A172 (cell line): ENCODE data around the gene MPHOSPH8. TPM values are rescaled to one million over a fixed set of nuclear protein-coding genes. Genes with fewer than 3 reads are reported as not detected.
"Not testable (repeated sequence)": the region's sequence is repeated elsewhere in the genome, so short reads cannot be mapped to it uniquely, and the experiment has no call there.

Experiments used
- DNase-seq: peaks from one replicate; pipeline ENCODE4 v3.0.0-alpha.2; 2015; ENCODE audit warnings: low spot score
- total RNA-seq: library from RNA; depleted of rRNA; stranded (reverse); fragments of >200 nt; shearing (Covaris generic); gene quantifications from 2 replicates; pipeline ENCODE4 v1.2.3, GENCODE V29; 2014; rRNA removed

MPHOSPH8 gene
- total RNA-seq, 1 experiment from 2014 or later = 17.6 TPM

- no peak for DNase-seq
These were observed 48.1 kb downstream of the MPHOSPH8 start for GRCh38 chr13:19681517-19681916.

DNA sequence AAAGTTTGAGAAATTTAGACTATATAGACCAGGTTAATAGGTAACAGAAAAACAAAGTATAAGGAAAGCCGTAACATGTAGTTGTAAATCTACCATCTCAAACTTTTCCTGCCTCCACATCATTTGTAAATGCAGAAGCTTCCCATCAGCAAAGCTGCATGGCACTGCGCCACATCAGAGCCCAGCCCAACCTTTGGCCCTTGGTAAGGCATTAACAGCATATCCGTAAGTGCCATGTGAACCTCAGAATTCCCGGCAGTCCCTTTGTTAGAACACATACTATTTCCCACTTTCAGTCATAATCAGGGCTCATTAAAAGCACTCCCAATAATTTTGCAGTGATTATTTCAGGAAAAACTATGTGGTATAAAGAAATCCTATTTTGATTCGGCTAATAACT lies 51.6 kb downstream of the MPHOSPH8 start:
- DNase-seq = no peak

DNA sequence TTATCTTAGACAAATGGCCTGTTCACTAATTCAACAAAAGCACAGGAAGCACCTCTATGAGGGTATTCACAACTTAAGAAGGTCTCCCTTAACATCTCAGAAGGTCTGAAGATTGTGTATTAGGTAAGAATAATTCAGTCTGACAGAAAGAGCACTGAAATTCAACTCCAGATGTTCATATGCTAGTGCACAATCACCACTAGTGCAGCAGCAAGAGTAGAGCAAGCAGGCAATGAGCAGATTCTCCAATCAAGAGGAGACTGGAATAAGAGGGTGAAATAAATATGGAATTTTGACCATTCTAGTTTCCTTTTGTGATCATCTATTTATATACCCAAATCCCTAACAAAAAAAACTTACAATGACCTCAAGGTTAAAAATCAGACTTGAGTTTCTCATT lies 52.0 kb downstream of the MPHOSPH8 start:
- no peak for DNase-seq

DNA sequence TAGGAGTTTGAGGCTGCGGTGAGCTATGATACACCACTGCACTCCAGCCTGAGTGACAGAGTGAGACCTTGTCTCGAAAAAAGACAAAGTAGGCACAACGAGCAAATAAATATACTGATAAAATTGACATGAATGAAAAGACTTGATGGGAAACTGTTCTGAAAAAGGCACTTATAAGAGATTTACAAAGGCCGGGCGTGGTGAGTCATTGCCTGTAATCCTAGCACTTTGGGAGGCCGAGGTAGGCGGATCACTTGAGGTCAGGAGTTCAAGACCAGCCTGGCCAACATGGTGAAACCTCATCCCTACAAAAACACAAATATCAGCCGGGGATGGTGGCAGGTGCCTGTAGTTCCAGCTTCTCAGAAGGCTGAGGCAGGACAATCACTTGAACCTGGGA lies 58.0 kb downstream of the MPHOSPH8 start:
- DNase-seq = peak; percentile 18

GRCh38 chr13:19695428-19695827 lies 62.0 kb downstream of the MPHOSPH8 start:
- no peak for DNase-seq

DNA sequence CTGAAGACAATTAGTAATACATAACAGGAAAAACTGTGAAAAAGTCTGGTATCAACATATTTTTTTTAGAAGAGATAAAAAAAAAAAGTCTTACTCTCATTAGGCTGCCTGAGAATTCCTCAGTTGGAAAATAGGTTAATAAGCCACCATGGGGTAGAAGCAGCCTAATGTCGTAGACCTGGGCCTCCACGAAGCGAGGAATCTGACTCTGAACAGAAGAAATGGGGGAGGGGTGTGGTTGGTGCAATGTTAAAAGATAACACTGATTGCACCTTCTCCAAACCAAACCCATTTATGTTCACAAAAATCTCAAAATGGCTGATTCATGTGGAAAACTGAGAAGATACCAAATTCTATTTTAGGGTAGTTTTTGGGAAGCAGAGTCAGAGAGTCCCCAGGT lies 62.4 kb downstream of the MPHOSPH8 start:
- DNase-seq = no peak

- DNase-seq = not testable (repeated sequence)
These were observed 67.5 kb downstream of the MPHOSPH8 start for GRCh38 chr13:19700963-19701362.

DNA sequence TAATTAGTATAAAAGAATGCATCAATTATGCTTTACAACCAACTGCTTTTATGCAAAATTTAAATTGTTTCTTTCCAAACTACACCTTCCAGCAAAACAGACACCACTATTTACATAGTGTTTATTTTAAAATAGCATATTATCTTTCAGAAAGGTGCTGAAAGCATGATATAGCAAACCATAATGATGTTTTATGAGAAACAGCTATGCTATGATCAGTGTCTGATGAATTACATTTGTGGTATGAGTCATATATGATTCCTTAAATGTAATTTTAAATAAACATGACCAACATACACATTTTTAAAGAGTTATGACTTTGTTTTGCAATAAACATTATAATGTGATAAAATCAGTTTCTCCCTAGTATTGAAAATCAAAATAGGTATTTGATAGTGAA lies 68.2 kb downstream of the MPHOSPH8 start:
- DNase-seq = not testable (repeated sequence)

DNA sequence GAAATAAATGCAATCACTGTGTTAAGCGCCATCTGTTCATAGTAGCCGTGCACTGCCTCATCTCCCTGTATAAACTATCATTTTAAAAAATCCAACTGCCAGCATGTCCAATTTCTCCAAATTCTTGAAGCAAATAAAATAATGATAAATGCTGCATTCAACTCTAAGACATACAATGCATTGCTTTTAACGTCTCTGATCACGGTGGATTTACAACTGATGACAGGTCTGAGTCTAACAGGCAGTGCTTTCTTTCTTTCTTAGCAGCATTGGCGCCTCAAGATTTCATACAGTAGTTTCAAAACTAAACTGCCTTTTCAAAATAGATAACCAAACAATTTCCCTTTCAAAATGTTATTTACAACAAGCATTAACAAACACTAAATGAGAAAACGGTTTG lies 70.8 kb downstream of the MPHOSPH8 start:
- not testable (repeated sequence) for DNase-seq

DNA sequence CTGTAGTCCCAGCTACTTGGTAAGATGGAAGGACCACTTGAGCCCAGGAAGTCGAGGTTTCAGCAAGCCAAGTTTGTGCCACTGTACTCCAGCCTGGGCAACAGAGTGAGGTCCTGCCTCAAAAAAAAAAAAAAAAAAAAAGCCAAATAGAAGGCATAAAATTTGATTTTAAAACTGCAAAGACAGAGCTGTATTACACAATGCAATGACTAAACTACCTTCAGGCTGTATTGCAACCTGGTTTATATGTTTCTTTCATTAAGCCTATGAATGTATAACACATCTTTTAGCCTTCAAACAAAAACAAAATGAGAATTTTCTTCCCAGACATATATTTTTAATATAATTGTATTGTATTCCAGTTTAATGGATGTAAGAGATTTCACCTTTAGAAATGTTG lies 75.6 kb downstream of the MPHOSPH8 start:
- DNase-seq = not testable (repeated sequence)

DNA sequence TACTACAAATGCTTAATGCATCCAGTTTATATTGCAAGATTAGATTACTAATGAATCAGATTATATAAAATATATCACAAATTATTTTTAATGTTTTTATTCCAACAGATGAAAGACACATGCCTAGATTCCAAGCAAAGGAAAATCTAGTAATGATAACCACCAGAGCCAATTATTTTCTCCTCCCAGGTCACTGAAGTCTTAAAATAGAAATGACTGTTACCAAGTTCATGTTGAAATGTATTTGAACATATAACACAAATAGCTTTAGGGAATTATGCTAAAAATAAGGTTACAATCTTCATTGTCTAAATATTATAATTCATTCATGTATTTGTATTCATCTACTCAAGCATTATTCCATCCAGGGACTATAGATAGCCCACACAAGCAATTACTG lies 76.3 kb downstream of the MPHOSPH8 start:
- DNase-seq = not testable (repeated sequence)

DNA sequence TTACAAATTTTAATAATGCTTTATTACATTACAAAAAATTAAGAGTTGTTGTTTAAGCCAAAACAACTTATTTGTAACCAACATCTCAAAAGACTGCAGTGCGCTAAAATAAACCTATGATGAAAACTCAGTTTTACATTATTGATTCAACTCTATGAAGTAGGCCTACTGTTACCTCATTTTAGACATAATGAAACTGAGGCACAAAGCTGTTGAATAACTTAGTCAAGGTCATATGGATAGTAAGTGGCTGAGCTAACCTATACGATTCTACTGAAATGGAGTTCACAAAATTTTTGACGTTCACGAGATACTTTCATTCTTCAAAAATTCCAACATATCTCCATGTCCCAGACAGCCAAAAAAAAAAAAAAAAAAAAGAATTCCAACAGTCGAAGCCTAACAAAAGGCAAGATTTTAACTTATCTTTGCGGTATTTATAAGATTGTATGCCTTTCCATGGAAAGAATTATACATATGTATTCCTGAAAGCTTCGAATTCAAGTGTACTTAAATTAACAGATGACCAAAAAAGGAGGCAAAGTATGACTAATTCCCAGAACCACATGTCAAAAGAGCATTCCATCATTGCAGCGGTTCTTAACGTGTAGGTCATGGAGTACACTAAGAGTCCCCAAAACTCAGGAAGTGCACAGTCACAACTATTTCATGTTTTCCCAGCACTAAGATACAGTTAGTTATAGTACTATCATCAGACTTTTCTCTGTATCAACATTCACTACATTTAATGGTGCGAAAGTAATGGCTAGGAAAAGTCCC lies 79.9 kb downstream of the MPHOSPH8 start:
- peak; percentile 84 for DNase-seq

- DNase-seq = no peak
These were observed 86.6 kb downstream of the MPHOSPH8 start for GRCh38 chr13:19720039-19720438.

Other genes starting within 250 kb of the MPHOSPH8 start
- gene TPTE2, start 72.1 kb upstream of the MPHOSPH8 start, total RNA-seq = not detected in 2 replicates
- gene PSPC1, start 149.3 kb downstream of the MPHOSPH8 start, total RNA-seq = 76.0 and 76.4 TPM in 2 replicates
- 15.7 and 22.6 TPM in 2 replicates for gene ZMYM5, start 230.0 kb downstream of the MPHOSPH8 start, total RNA-seq